HepG2 (cell line): ENCODE data around the gene CELF5.

ENCODE experiments used
- AKNA ChIP-seq: sonication (generic); formaldehyde crosslinking; IDR thresholded peaks from 2 replicates; pipeline ENCODE4 v1.4.0; 2020; ENCODE audit warnings: missing genetic modification reagents, borderline replicate concordance
- CTCF ChIP-seq: sonication (generic); formaldehyde crosslinking; IDR thresholded peaks from 2 replicates; pipeline ENCODE4 v1.5.0; 2020; ENCODE audit warnings: mild to moderate bottlenecking, missing genetic modification reagents, moderate library complexity
- KDM5B ChIP-seq: sonication (generic); formaldehyde crosslinking; IDR thresholded peaks from 2 replicates; pipeline ENCODE4 v1.4.0; 2020; ENCODE audit warnings: missing genetic modification reagents, mild to moderate bottlenecking, borderline replicate concordance
- MYC ChIP-seq: sonication (generic); formaldehyde crosslinking; IDR thresholded peaks from 2 replicates; pipeline ENCODE4 v1.9.0; 2021; ENCODE audit warnings: missing genetic modification reagents, borderline replicate concordance
- NAIF1 ChIP-seq: sonication (generic); formaldehyde crosslinking; IDR thresholded peaks from 2 replicates; pipeline ENCODE4 v1.5.0; 2020; ENCODE audit warnings: mild to moderate bottlenecking, missing genetic modification reagents, borderline replicate concordance
- PATZ1 ChIP-seq: sonication (generic); formaldehyde crosslinking; IDR thresholded peaks from 2 replicates; pipeline ENCODE4 v1.4.0; 2020; ENCODE audit warnings: missing genetic modification reagents
- RNF2 ChIP-seq: fragments of 450-650 bp; conservative IDR thresholded peaks from 2 replicates; pipeline ENCODE4 v1.6.1; 2016; ENCODE audit warnings: low read depth
- TCF12 ChIP-seq, 2 experiments: fragments of 450-650 bp in 1 of 2; sonication (generic) in 1 of 2; formaldehyde crosslinking in 1 of 2; IDR thresholded peaks; 2 replicates each; pipeline versions ENCODE4 v1.6.1 to v1.8.0; 2017 to 2022; ENCODE audit warnings: antibody characterized with exemption in 1 of 2, mild to moderate bottlenecking in 1 of 2, missing genetic modification reagents in 1 of 2, moderate library complexity in 1 of 2
- XBP1 ChIP-seq: sonication (generic); formaldehyde crosslinking; IDR thresholded peaks from 2 replicates; pipeline ENCODE4 v1.5.0; 2020; ENCODE audit warnings: missing genetic modification reagents
- TF ChIP-seq, protein P1 (sequence below): sonication (generic); formaldehyde crosslinking; IDR thresholded peaks from 2 replicates; pipeline ENCODE4 v1.4.0; 2020; ENCODE audit warnings: missing genetic modification reagents
- TF ChIP-seq, protein P2 (sequence below): sonication (generic); formaldehyde crosslinking; IDR thresholded peaks from 2 replicates; pipeline ENCODE4 v1.5.1; 2020; ENCODE audit warnings: mild to moderate bottlenecking, moderate library complexity, missing genetic modification reagents

- TF ChIP-seq PATZ1 (CRISPR knock-in tag) (no peak), MYC (CRISPR knock-in tag) (no peak), CTCF (CRISPR knock-in tag) (no peak), RNF2 (no peak), TCF12 (IDR thresholded peaks at IDR 0.05) (no peak), TCF12 (CRISPR knock-in tag; IDR thresholded peaks at IDR 0.05) (no peak), NAIF1 (CRISPR knock-in tag) (no peak), AKNA (CRISPR knock-in tag) (no peak), XBP1 (CRISPR knock-in tag) (no peak), KDM5B (no peak)
- TF ChIP-seq, protein P1, sequence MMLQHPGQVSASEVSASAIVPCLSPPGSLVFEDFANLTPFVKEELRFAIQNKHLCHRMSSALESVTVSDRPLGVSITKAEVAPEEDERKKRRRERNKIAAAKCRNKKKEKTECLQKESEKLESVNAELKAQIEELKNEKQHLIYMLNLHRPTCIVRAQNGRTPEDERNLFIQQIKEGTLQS (CRISPR knock-in tag) = no peak
- TF ChIP-seq, protein P2, sequence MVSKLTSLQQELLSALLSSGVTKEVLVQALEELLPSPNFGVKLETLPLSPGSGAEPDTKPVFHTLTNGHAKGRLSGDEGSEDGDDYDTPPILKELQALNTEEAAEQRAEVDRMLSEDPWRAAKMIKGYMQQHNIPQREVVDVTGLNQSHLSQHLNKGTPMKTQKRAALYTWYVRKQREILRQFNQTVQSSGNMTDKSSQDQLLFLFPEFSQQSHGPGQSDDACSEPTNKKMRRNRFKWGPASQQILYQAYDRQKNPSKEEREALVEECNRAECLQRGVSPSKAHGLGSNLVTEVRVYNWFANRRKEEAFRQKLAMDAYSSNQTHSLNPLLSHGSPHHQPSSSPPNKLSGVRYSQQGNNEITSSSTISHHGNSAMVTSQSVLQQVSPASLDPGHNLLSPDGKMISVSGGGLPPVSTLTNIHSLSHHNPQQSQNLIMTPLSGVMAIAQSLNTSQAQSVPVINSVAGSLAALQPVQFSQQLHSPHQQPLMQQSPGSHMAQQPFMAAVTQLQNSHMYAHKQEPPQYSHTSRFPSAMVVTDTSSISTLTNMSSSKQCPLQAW (CRISPR knock-in tag) = no peak
These were observed 85.8 kb downstream of the CELF5 start for GRCh38 chr19:3310280-3310679.
